Peyer's patch (tissue), 4 donors: Measurements from ENCODE around the gene INA. TPM values are rescaled to one million over a fixed set of nuclear protein-coding genes. Genes with fewer than 3 reads are reported as not detected.
"Not testable (repeated sequence)": the region's sequence is repeated elsewhere in the genome, so short reads cannot be mapped to it uniquely, and the experiment has no call there.

Experiments
- DNase-seq, 3 donors: peaks; one replicate each; pipeline ENCODE4 v3.0.0-alpha.2; 2017 to 2019
- H3K27ac ChIP-seq, 4 donors: fragments of 200-600 bp; sonication (generic); one replicate each; pipeline ENCODE4 v1.5.1; 2016 to 2019
- H3K27me3 ChIP-seq, 2 donors: fragments of 200-600 bp; sonication (generic); one replicate each; pipeline ENCODE4 v1.5.1; 2019
- H3K36me3 ChIP-seq, 3 donors: fragments of 200-600 bp; sonication (generic); one replicate each; pipeline ENCODE4 v1.5.1; 2016 to 2019
- H3K4me1 ChIP-seq, 4 donors: fragments of 200-600 bp; sonication (generic); one replicate each; pipeline ENCODE4 v1.5.1; 2016 to 2019
- H3K4me3 ChIP-seq, 4 donors: fragments of 200-600 bp; sonication (generic); 1 replicate in 3 of 4; 2 replicates in 1 of 4; pipeline ENCODE4 v1.5.1; 2016 to 2019; ENCODE audit warnings: mild to moderate bottlenecking in 1 of 4
- H3K9me3 ChIP-seq, 4 donors: fragments of 200-600 bp; sonication (generic); one replicate each; pipeline ENCODE4 v1.5.1; 2016 to 2019; ENCODE audit warnings: mild to moderate bottlenecking in 1 of 4
- CTCF ChIP-seq, 6 experiments: fragments of 450-650 bp in 4 of 6; fragments of 200-600 bp in 2 of 6; sonication (generic) in 1 of 6; IDR thresholded peaks; one replicate each; pipeline ENCODE4 v1.5.1; 2017 to 2019; ENCODE audit warnings: antibody characterized with exemption in 6 of 6, mild to moderate bottlenecking in 3 of 6, moderate library complexity in 1 of 6
- POLR2A ChIP-seq, 2 donors: fragments of 450-650 bp; IDR thresholded peaks; one replicate each; pipeline ENCODE4 v1.5.1; 2017; ENCODE audit warnings: antibody characterized with exemption in 2 of 2, mild to moderate bottlenecking in 2 of 2, moderate library complexity in 2 of 2
- total RNA-seq, 4 donors: library from RNA; depleted of rRNA; stranded (reverse); fragments of >200 nt; gene quantifications; one replicate each; pipeline ENCODE4 v1.1.0, GENCODE V29; 2016

The INA gene
- total RNA-seq, 4 donors from 2014 or later = 0.35 to 1.1 TPM; not detected in 2

GRCh38 chr10:103246324-103246723, 30.6 kb upstream of the INA start:
- no peaks in the 10 kb centered on the region for H3K36me3 ChIP-seq
- peaks cover 0 to 1% (median 0%) of the 10 kb centered on the region in 4 donors for H3K4me1 ChIP-seq
- H3K9me3 ChIP-seq = no peaks in the 10 kb centered on the region
- H3K27me3 ChIP-seq = no peaks in the 10 kb centered on the region
- no peak for DNase-seq
- no peak overlapping the region for H3K4me3 ChIP-seq
- no peak for TF ChIP-seq CTCF (IDR thresholded peaks at IDR 0.05)
- TF ChIP-seq POLR2A (IDR thresholded peaks at IDR 0.05) = no peak
- H3K27ac ChIP-seq = no peak overlapping the region

GRCh38 chr10:103254113-103254512, 22.8 kb upstream of the INA start:
- no peaks in the 10 kb centered on the region for H3K4me1 ChIP-seq
- no peaks in the 10 kb centered on the region for H3K9me3 ChIP-seq
- H3K36me3 ChIP-seq = no peaks in the 10 kb centered on the region
- H3K27me3 ChIP-seq = no peaks in the 10 kb centered on the region
- no peak for TF ChIP-seq POLR2A (IDR thresholded peaks at IDR 0.05)
- TF ChIP-seq CTCF (IDR thresholded peaks at IDR 0.05) = no peak
- no peak for DNase-seq
- H3K4me3 ChIP-seq = no peak overlapping the region
- H3K27ac ChIP-seq = no peak overlapping the region

GRCh38 chr10:103254538-103255325, 22.2 kb upstream of the INA start:
- TF ChIP-seq CTCF (IDR thresholded peaks at IDR 0.05) (no peak), POLR2A (IDR thresholded peaks at IDR 0.05) (no peak)
- H3K27ac ChIP-seq = no peak overlapping the region
- H3K27me3 ChIP-seq = no peaks in the 10 kb centered on the region
- H3K4me1 ChIP-seq = no peaks in the 10 kb centered on the region
- no peaks in the 10 kb centered on the region for H3K9me3 ChIP-seq
- no peaks in the 10 kb centered on the region for H3K36me3 ChIP-seq
- no peak overlapping the region for H3K4me3 ChIP-seq
- DNase-seq = no peak

GRCh38 chr10:103256613-103257012, 20.3 kb upstream of the INA start:
- no peaks in the 10 kb centered on the region for H3K9me3 ChIP-seq
- H3K4me1 ChIP-seq = no peaks in the 10 kb centered on the region
- H3K27me3 ChIP-seq = no peaks in the 10 kb centered on the region
- H3K4me3 ChIP-seq = no peak overlapping the region
- no peak for DNase-seq
- H3K36me3 ChIP-seq = no peaks in the 10 kb centered on the region
- TF ChIP-seq CTCF (IDR thresholded peaks at IDR 0.05) (no peak), POLR2A (IDR thresholded peaks at IDR 0.05) (no peak)
- no peak overlapping the region for H3K27ac ChIP-seq

GRCh38 chr10:103257812-103258211, 19.1 kb upstream of the INA start:
- no peak for DNase-seq
- TF ChIP-seq CTCF (IDR thresholded peaks at IDR 0.05) (no peak), POLR2A (IDR thresholded peaks at IDR 0.05) (no peak)
- Histone ChIP-seq H3K36me3 (no peaks in the 10 kb centered on the region), H3K27me3 (no peaks in the 10 kb centered on the region), H3K27ac (no peak overlapping the region), H3K4me1 (no peaks in the 10 kb centered on the region), H3K4me3 (no peak overlapping the region), H3K9me3 (no peaks in the 10 kb centered on the region)

- H3K36me3 ChIP-seq, DNase-seq, H3K27ac ChIP-seq, H3K4me3 ChIP-seq, H3K9me3 ChIP-seq, H3K4me1 ChIP-seq, H3K27me3 ChIP-seq: not testable (repeated sequence)
Observed at GRCh38 chr10:103258928-103259327, 18.0 kb upstream of the INA start.
